HepG2 (cell line): ENCODE results near the gene ARAP3. TPM values are rescaled to one million over a fixed set of nuclear protein-coding genes. Genes with fewer than 3 reads are reported as not detected.

Experiments
- ATAC-seq: fragments of 200-7000 bp; cut with Tn5 transposase; 3 replicates; pipeline ENCODE4 v1.9.1; 2020; ENCODE audit warnings: mild to moderate bottlenecking, moderate library complexity
- BruUV-seq: library from RNA; stranded (reverse); fragments of 400-500 nt; replicated peaks from 2 replicates; lab custom pipeline; 2021; lab: Mats Ljungman, UMichigan
- CTCF ChIA-PET: fragments of 300-600 bp; formaldehyde crosslinking; extraction: SDS; loops from one replicate; lab custom pipeline; 2021; ENCODE audit warnings: low total read pairs, inconsistent platforms, low intra/inter-chr PET ratio; lab: Yijun Ruan, JAX
- POLR2A ChIA-PET: fragments of 350-600 bp; sonication (Branson Sonifier 250); formaldehyde crosslinking; loops from one replicate; lab custom pipeline; 2020; ENCODE audit warnings: antibody characterized with exemption, inconsistent platforms; lab: Yijun Ruan, JAX
- DNase-seq: peaks from one replicate; pipeline ENCODE4 v3.0.0-alpha.2; 2015; ENCODE audit warnings: low spot score
- FAIRE-seq: peaks from 3 replicates; lab custom pipeline; 2011; peaks lifted over from hg19 to GRCh38; lab: Jason Lieb, UNC
- H2AFZ ChIP-seq: one replicate; pipeline ENCODE4 v1.6.1; 2011; ENCODE audit warnings: low read length, inconsistent platforms
- H3K27ac ChIP-seq: fragments of 300-600 bp; 3 replicates; pipeline ENCODE4 v1.8.0; 2011; ENCODE audit warnings: mixed run types, mild to moderate bottlenecking, mixed read lengths, low read length, inconsistent platforms; ENCODE audit not compliant: insufficient read depth; ENCODE audit errors: extremely low read length
- H3K27me3 ChIP-seq, 2 experiments: fragments of 200-600 bp in 1 of 2; 2 replicates in 1 of 2; 3 replicates in 1 of 2; pipeline versions ENCODE4 v1.6.0 to v1.8.0; 2011; ENCODE audit warnings: low read length in 2 of 2, mild to moderate bottlenecking in 2 of 2, moderate library complexity in 2 of 2, inconsistent platforms in 1 of 2; ENCODE audit not compliant: insufficient read depth in 2 of 2, control insufficient read depth in 1 of 2
- H3K36me3 ChIP-seq, 2 experiments: fragments of 200-600 bp in 1 of 2; replicated peaks in 1 of 2; 2 replicates in 1 of 2; 3 replicates in 1 of 2; pipeline versions ENCODE4 v1.5.1 to v1.8.0; 2011; ENCODE audit warnings: low read length in 2 of 2, inconsistent platforms in 1 of 2; ENCODE audit not compliant: insufficient read depth in 2 of 2, control insufficient read depth in 1 of 2
- H3K4me1 ChIP-seq: 2 replicates; pipeline ENCODE4 v1.5.1; 2012; ENCODE audit warnings: low read length, inconsistent platforms; ENCODE audit not compliant: insufficient read depth
- H3K4me2 ChIP-seq: 2 replicates; pipeline ENCODE4 v1.6.0; 2011; ENCODE audit warnings: low read depth, low read length, inconsistent platforms
- H3K4me3 ChIP-seq, 3 experiments: fragments of 200-600 bp in 1 of 3; sonication (generic), shearing (Covaris generic) in 1 of 3; replicated peaks in 1 of 3; 2 replicates each; pipeline ENCODE4 v1.5.1; 2011 to 2016; ENCODE audit warnings: low read length in 3 of 3, inconsistent platforms in 2 of 3, low read depth in 2 of 3, mild to moderate bottlenecking in 2 of 3, control low read depth in 1 of 3, mixed read lengths in 1 of 3; ENCODE audit not compliant: insufficient read depth in 1 of 3
- H3K79me2 ChIP-seq: one replicate; pipeline ENCODE4 v1.6.1; 2011; ENCODE audit warnings: low read length, inconsistent platforms; ENCODE audit not compliant: insufficient read depth
- H3K9ac ChIP-seq: 2 replicates; pipeline ENCODE4 v1.6.0; 2011; ENCODE audit warnings: mild to moderate bottlenecking, low read depth, low read length, inconsistent platforms; ENCODE audit not compliant: insufficient read depth
- H3K9me3 ChIP-seq: 2 replicates; pipeline ENCODE4 v1.5.1; 2012; ENCODE audit warnings: mild to moderate bottlenecking, low read length
- H4K20me1 ChIP-seq: 2 replicates; pipeline ENCODE4 v1.6.0; 2011; ENCODE audit warnings: inconsistent platforms, mild to moderate bottlenecking, low read length, moderate library complexity; ENCODE audit not compliant: insufficient read depth
- DPF2 ChIP-seq: sonication (generic); formaldehyde crosslinking; IDR thresholded peaks from 2 replicates; pipeline ENCODE4 v1.4.0; 2020; ENCODE audit warnings: mild to moderate bottlenecking, low read depth, missing genetic modification reagents, borderline replicate concordance
- IRF9 ChIP-seq: sonication (generic); formaldehyde crosslinking; IDR thresholded peaks from 2 replicates; pipeline ENCODE4 v1.8.0; 2022; ENCODE audit warnings: missing genetic modification reagents, mild to moderate bottlenecking, borderline replicate concordance
- STAG1 ChIP-seq: sonication (generic); formaldehyde crosslinking; IDR thresholded peaks from 2 replicates; pipeline ENCODE4 v1.4.0; 2020; ENCODE audit warnings: missing genetic modification reagents
- TEAD3 ChIP-seq: optimal IDR thresholded peaks from 2 replicates; pipeline ENCODE3; 2016; ENCODE audit warnings: borderline replicate concordance
- ZNF543 ChIP-seq: sonication (generic); formaldehyde crosslinking; IDR thresholded peaks from 2 replicates; pipeline ENCODE4 v1.4.0; 2020; ENCODE audit warnings: mild to moderate bottlenecking, missing genetic modification reagents
- ZNF781 ChIP-seq: sonication (generic); formaldehyde crosslinking; IDR thresholded peaks from 2 replicates; pipeline ENCODE4 v1.5.1; 2020; ENCODE audit warnings: borderline replicate concordance, mild to moderate bottlenecking, missing genetic modification reagents; ENCODE audit errors: not compliant biosample characterization
- WGBS: methylation state at CpG from one replicate; pipeline ENCODE4 v1.1.6; 2017; ENCODE audit warnings: low lambda C conversion rate; 5-methylcytosine and 5-hydroxymethylcytosine counted together
- in situ Hi-C: cut with HindIII; loops from 2 replicates; pipeline ENCODE4 v1.10.0; 2017; ENCODE audit warnings: low pct_unique_long_range_greater_than_20kb; ENCODE audit not compliant: extremely low pct_ligation_motif_present
- intact Hi-C: fragments of 100-400 bp; cut with micrococcal nuclease; formaldehyde crosslinking; loops from one replicate; pipeline ENCODE4 v1.10.0; 2022; ENCODE audit not compliant: unreplicated experiment
- polyA plus RNA-seq, 8 experiments: library from polyadenylated mRNA; depleted of rRNA in 3 of 8; stranded (reverse) in 7 of 8; unstranded in 1 of 8; fragments of >200 nt; fragmentation: Illumina TruSeq in 4 of 8; extraction: Trizol in 4 of 8; gene quantifications; 2 replicates each; pipeline versions ENCODE4 v1.2.1 to v1.2.3, GENCODE V29; 2011 to 2016; ENCODE audit warnings: low read depth in 4 of 8, missing spikeins in 1 of 8, mixed read lengths in 1 of 8; ENCODE audit not compliant: insufficient read depth in 1 of 8
- total RNA-seq, 5 experiments: library from RNA; depleted of rRNA; stranded (reverse); fragments of >200 nt; fragmentation: Illumina TruSeq; extraction: Trizol; gene quantifications; 2 replicates each; pipeline ENCODE4 v1.2.3, GENCODE V29; 2016; ENCODE audit warnings: low read depth in 1 of 5
- TF ChIP-seq, protein P1 (sequence below): IDR thresholded peaks from 2 replicates; pipeline ENCODE4 v1.6.1; 2016; ENCODE audit warnings: low read depth, borderline replicate concordance
- TF ChIP-seq, protein P2 (sequence below): sonication (generic); formaldehyde crosslinking; IDR thresholded peaks from 2 replicates; pipeline ENCODE4 v1.5.0; 2020; ENCODE audit warnings: missing genetic modification reagents

ARAP3 gene
- total and polyA plus RNA-seq, 2 of the 13 experiments (the other 11 are each of a cell fraction or from before 2014, with no cell fraction given): 0.25 TPM; not detected in 1

DNA sequence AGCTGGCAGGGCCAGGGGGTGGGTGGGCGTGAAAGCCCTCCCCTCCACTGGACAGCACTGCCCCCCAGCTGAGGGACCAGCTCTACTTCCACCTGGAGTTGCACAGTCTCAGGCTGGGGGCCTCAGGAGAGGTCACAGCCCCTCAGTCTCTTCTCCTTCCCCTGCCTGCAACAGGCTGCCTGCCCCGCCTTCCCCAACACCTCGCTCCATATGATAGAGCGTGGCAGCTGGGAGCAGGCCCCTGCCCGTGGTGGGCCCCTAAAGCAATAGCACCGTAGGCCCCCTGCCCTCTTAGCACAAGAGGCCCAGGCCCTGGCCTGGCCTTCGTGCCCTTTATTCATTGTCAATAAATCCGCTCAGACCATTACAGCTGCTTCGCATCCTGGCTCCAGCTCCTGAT, 41.3 kb downstream of the ARAP3 start:
- POLR2A ChIA-PET: no interaction called here

More for the DNA sequence above, 41.3 kb downstream of the ARAP3 start:
- peaks cover 9% of the 10 kb centered on the region for H3K79me2 ChIP-seq
- no peak overlapping the region for H3K9ac ChIP-seq
- H3K4me3 ChIP-seq: no peak overlapping the region
- no peak overlapping the region for H3K27ac ChIP-seq
- intact Hi-C loops: no loop called here
- DNase-seq (no peak), ATAC-seq (no peak), FAIRE-seq (no peak)
- TF ChIP-seq, protein P1, sequence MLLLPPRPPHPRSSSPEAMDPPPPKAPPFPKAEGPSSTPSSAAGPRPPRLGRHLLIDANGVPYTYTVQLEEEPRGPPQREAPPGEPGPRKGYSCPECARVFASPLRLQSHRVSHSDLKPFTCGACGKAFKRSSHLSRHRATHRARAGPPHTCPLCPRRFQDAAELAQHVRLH (CRISPR knock-in tag): no peak
- no peak for TF ChIP-seq ZNF543 (CRISPR knock-in tag)
- TF ChIP-seq TEAD3 (CRISPR knock-in tag): no peak
- no peak for TF ChIP-seq ZNF781 (CRISPR knock-in tag)
- no peak for TF ChIP-seq IRF9 (CRISPR knock-in tag)
- no peak for TF ChIP-seq DPF2 (CRISPR knock-in tag)
- TF ChIP-seq STAG1 (CRISPR knock-in tag): no peak
- TF ChIP-seq, protein P2, sequence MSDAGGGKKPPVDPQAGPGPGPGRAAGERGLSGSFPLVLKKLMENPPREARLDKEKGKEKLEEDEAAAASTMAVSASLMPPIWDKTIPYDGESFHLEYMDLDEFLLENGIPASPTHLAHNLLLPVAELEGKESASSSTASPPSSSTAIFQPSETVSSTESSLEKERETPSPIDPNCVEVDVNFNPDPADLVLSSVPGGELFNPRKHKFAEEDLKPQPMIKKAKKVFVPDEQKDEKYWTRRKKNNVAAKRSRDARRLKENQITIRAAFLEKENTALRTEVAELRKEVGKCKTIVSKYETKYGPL (CRISPR knock-in tag): no peak
- H3K36me3 ChIP-seq: peaks cover 0 to 23% of the 10 kb centered on the region in 2 experiments; a peak in 1 of 5 replicates
- in situ Hi-C loops: no loop called here
- CTCF ChIA-PET: no interaction called here
- 97% methylated on average over 8 of the region's 9 CpGs for WGBS
- no peak overlapping the region for H2AFZ ChIP-seq
- H4K20me1 ChIP-seq: peaks cover 2% of the 10 kb centered on the region; the same call in 1 of the 2 replicates
- no peaks in the 10 kb centered on the region for H3K9me3 ChIP-seq
- no TSS peak for BruUV-seq
- no peak overlapping the region for H3K4me2 ChIP-seq
- no peaks in the 10 kb centered on the region; a peak in 1 of 5 replicates for H3K27me3 ChIP-seq
- peaks cover 13% of the 10 kb centered on the region for H3K4me1 ChIP-seq
